ENCODE data around the gene HOXA13.

Gene HOXA13

GRCh38 chr7:27166531-27167505 lies 33.1 kb downstream of the HOXA13 start:
- peak overlapping the region; percentile 41 to 65 for H3K4me3 Mint-ChIP-seq
- H3K36me3 Mint-ChIP-seq (ENCODE audit: insufficient read depth): peaks cover 52% of the 10 kb centered on the region
- ATAC-seq (replicated peaks) (no peak), DNase-seq (no peak)
- peak overlapping the region; percentile 41 to 60 for H3K27ac Mint-ChIP-seq
- no peaks in the 10 kb centered on the region for H3K9me3 Mint-ChIP-seq
- peaks cover 82 to 100% of the 10 kb centered on the region in 2 donors for H3K27me3 Mint-ChIP-seq
- peaks cover 24 to 25% of the 10 kb centered on the region in 2 donors for H3K4me1 Mint-ChIP-seq (ENCODE audit: low read depth in 2 of 2)

GRCh38 chr7:27165996-27166530 lies 33.8 kb downstream of the HOXA13 start:
- Mint-ChIP-seq H3K36me3 (ENCODE audit: insufficient read depth) (peaks cover 47% of the 10 kb centered on the region), H3K27me3 (peaks cover 74 to 99% of the 10 kb centered on the region in 2 donors), H3K27ac (peak overlapping the region in 1 of 2 donors; percentile 82), H3K4me3 (peak overlapping the region; percentile 58 to 74), H3K4me1 (ENCODE audit: low read depth in 2 of 2) (peaks cover 19 to 24% of the 10 kb centered on the region in 2 donors), H3K9me3 (no peaks in the 10 kb centered on the region)
- ATAC-seq (replicated peaks) (no peak), DNase-seq (no peak)

GRCh38 chr7:27165089-27165995 lies 34.5 kb downstream of the HOXA13 start, which contains the start of gene HOXA9:
HOXA9 (minus strand) TSS chr7:27165537; CDS start chr7:27165457, 80 bp downstream.
- Mint-ChIP-seq H3K9me3 (no peaks in the 10 kb centered on the region), H3K36me3 (ENCODE audit: insufficient read depth) (peaks cover 49% of the 10 kb centered on the region), H3K4me1 (ENCODE audit: low read depth in 2 of 2) (peaks cover 18 to 26% of the 10 kb centered on the region in 2 donors), H3K4me3 (peak within 1 kb of the TSS; percentile 58 to 74), H3K27me3 (peaks cover 67 to 96% of the 10 kb centered on the region in 2 donors), H3K27ac (peak within 1 kb of the TSS in 1 of 2 donors; percentile 82)
- DNase-seq (no peak), ATAC-seq (replicated peaks) (peak; percentile 16)

GRCh38 chr7:27164367-27165088 lies 35.4 kb downstream of the HOXA13 start:
- Mint-ChIP-seq H3K9me3 (no peaks in the 10 kb centered on the region), H3K36me3 (ENCODE audit: insufficient read depth) (peaks cover 50% of the 10 kb centered on the region), H3K4me1 (ENCODE audit: low read depth in 2 of 2) (peaks cover 19 to 26% of the 10 kb centered on the region in 2 donors), H3K27me3 (peaks cover 65 to 95% of the 10 kb centered on the region in 2 donors), H3K27ac (peak overlapping the region in 1 of 2 donors; percentile 68), H3K4me3 (peak overlapping the region; percentile 54 to 63)
- ATAC-seq (replicated peaks) (no peak), DNase-seq (no peak)

- Mint-ChIP-seq H3K27ac (peak overlapping the region in 1 of 2 donors; percentile 68), H3K27me3 (peaks cover 66 to 95% of the 10 kb centered on the region in 2 donors), H3K36me3 (ENCODE audit: insufficient read depth) (peaks cover 48% of the 10 kb centered on the region), H3K9me3 (no peaks in the 10 kb centered on the region), H3K4me1 (ENCODE audit: low read depth in 2 of 2) (peaks cover 19 to 25% of the 10 kb centered on the region in 2 donors), H3K4me3 (peak overlapping the region in 1 of 2 donors; percentile 63)
- DNase-seq: no peak
- no peak for ATAC-seq (replicated peaks)
Observed at GRCh38 chr7:27164045-27164366, 35.9 kb downstream of the HOXA13 start.

- Mint-ChIP-seq H3K9me3 (no peaks in the 10 kb centered on the region), H3K27ac (no peak overlapping the region), H3K36me3 (ENCODE audit: insufficient read depth) (peaks cover 45% of the 10 kb centered on the region), H3K27me3 (peaks cover 66 to 95% of the 10 kb centered on the region in 2 donors), H3K4me3 (no peak overlapping the region), H3K4me1 (ENCODE audit: low read depth in 2 of 2) (peaks cover 15 to 20% of the 10 kb centered on the region in 2 donors)
- no peak for DNase-seq
- ATAC-seq (replicated peaks): no peak
Observed at GRCh38 chr7:27163288-27164044, 36.4 kb downstream of the HOXA13 start.

- Mint-ChIP-seq H3K4me3 (no peak overlapping the region), H3K36me3 (ENCODE audit: insufficient read depth) (peaks cover 47% of the 10 kb centered on the region), H3K9me3 (no peaks in the 10 kb centered on the region), H3K4me1 (ENCODE audit: low read depth in 2 of 2) (peaks cover 21 to 24% of the 10 kb centered on the region in 2 donors), H3K27me3 (peaks cover 66 to 95% of the 10 kb centered on the region in 2 donors), H3K27ac (no peak overlapping the region)
- DNase-seq (no peak), ATAC-seq (replicated peaks) (no peak)
Observed at GRCh38 chr7:27162561-27163287, 37.2 kb downstream of the HOXA13 start.

- Mint-ChIP-seq H3K4me3 (peak overlapping the region in 1 of 2 donors; percentile 23), H3K36me3 (ENCODE audit: insufficient read depth) (peaks cover 43% of the 10 kb centered on the region), H3K27me3 (peaks cover 66 to 95% of the 10 kb centered on the region in 2 donors), H3K9me3 (no peaks in the 10 kb centered on the region), H3K27ac (no peak overlapping the region), H3K4me1 (ENCODE audit: low read depth in 2 of 2) (peaks cover 18 to 24% of the 10 kb centered on the region in 2 donors)
- ATAC-seq (replicated peaks) (no peak), DNase-seq (no peak)
Observed at GRCh38 chr7:27161721-27162560, 38.0 kb downstream of the HOXA13 start.

GRCh38 chr7:27161214-27161720 lies 38.6 kb downstream of the HOXA13 start:
- ATAC-seq (replicated peaks): no peak
- DNase-seq: no peak
- Mint-ChIP-seq H3K9me3 (no peaks in the 10 kb centered on the region), H3K4me3 (peak overlapping the region; percentile 53 to 84), H3K4me1 (ENCODE audit: low read depth in 2 of 2) (peaks cover 17 to 23% of the 10 kb centered on the region in 2 donors), H3K27me3 (peaks cover 62 to 95% of the 10 kb centered on the region in 2 donors), H3K27ac (peak overlapping the region in 1 of 2 donors; percentile 52), H3K36me3 (ENCODE audit: insufficient read depth) (peaks cover 41% of the 10 kb centered on the region)

- ATAC-seq (replicated peaks) (peak; percentile 83), DNase-seq (peak; percentile 83 to 85 (median 83))
- Mint-ChIP-seq H3K36me3 (ENCODE audit: insufficient read depth) (peaks cover 38% of the 10 kb centered on the region), H3K27ac (peak overlapping the region in 1 of 2 donors; percentile 52), H3K27me3 (peaks cover 65 to 95% of the 10 kb centered on the region in 2 donors), H3K4me3 (peak overlapping the region; percentile 53 to 84), H3K4me1 (ENCODE audit: low read depth in 2 of 2) (peaks cover 16 to 24% of the 10 kb centered on the region in 2 donors), H3K9me3 (no peaks in the 10 kb centered on the region)
Observed at GRCh38 chr7:27160546-27161213, 39.2 kb downstream of the HOXA13 start.
